Left ventricle myocardium inferior (tissue), 1 donor: ENCODE results near the gene OLFML2A. TPM values are rescaled to one million over a fixed set of nuclear protein-coding genes. Genes with fewer than 3 reads are reported as not detected.

ENCODE experiments used
- DNase-seq: peaks from one replicate; pipeline ENCODE4 v3.0.0-alpha.2; 2020
- H3K27ac ChIP-seq: fragments of 200-600 bp; replicated peaks from 2 replicates; pipeline ENCODE4 v1.8.0; 2021
- H3K27me3 ChIP-seq: fragments of 200-600 bp; 2 replicates; pipeline ENCODE4 v1.8.0; 2021; ENCODE audit warnings: low read depth
- H3K36me3 ChIP-seq: fragments of 200-600 bp; 2 replicates; pipeline ENCODE4 v1.8.0; 2021
- H3K4me1 ChIP-seq: fragments of 200-600 bp; 2 replicates; pipeline ENCODE4 v1.8.0; 2021
- H3K4me3 ChIP-seq: fragments of 200-600 bp; 2 replicates; pipeline ENCODE4 v1.8.0; 2021; ENCODE audit warnings: mild to moderate bottlenecking, moderate library complexity
- H3K9me3 ChIP-seq: fragments of 200-600 bp; replicated peaks from 2 replicates; pipeline ENCODE4 v1.8.0; 2021
- CTCF ChIP-seq: fragments of 200-600 bp; IDR thresholded peaks from 2 replicates; pipeline ENCODE4 v1.8.0; 2021; ENCODE audit warnings: antibody characterized with exemption, mild to moderate bottlenecking, borderline replicate concordance
- intact Hi-C: fragments of 100-400 bp; cut with micrococcal nuclease; formaldehyde crosslinking; loops from one replicate; pipeline ENCODE4 v1.11.0; 2022
- total RNA-seq: library from RNA; stranded (reverse); fragmentation: NEBNext Ultra II Directional; extraction: Animal tissue kit (Norgen Biotek cat#: 25700); gene quantifications from one replicate; pipeline ENCODE4 v1.2.1, GENCODE V29; 2021
- donor health status: DM: no; HTN: yes; CAD: no; lungs with severe emphysema.

The OLFML2A gene
- total RNA-seq, 1 donor from 2014 or later, result 41.1 TPM

- peaks cover 20% of the 10 kb centered on the region for H3K36me3 ChIP-seq
- TF ChIP-seq CTCF, result no peak
- no peak for DNase-seq
- H3K4me3 ChIP-seq, result no peak overlapping the region
- no peak overlapping the region for H3K27ac ChIP-seq
- no peaks in the 10 kb centered on the region for H3K9me3 ChIP-seq
- H3K27me3 ChIP-seq, result no peaks in the 10 kb centered on the region
- intact Hi-C loops, result no loop called here
- H3K4me1 ChIP-seq, result peaks cover 31% of the 10 kb centered on the region
Measured at GRCh38 chr9:124786881-124787573, 10.1 kb downstream of the OLFML2A start.

- Histone ChIP-seq H3K9me3 (no peaks in the 10 kb centered on the region), H3K27me3 (no peaks in the 10 kb centered on the region), H3K27ac (no peak overlapping the region), H3K4me1 (peaks cover 29% of the 10 kb centered on the region), H3K36me3 (peaks cover 20% of the 10 kb centered on the region), H3K4me3 (no peak overlapping the region)
- DNase-seq, result no peak
- TF ChIP-seq CTCF, result no peak
- intact Hi-C loops, result no loop called here
Measured at GRCh38 chr9:124788542-124789217, 11.7 kb downstream of the OLFML2A start.

- H3K27ac ChIP-seq, result no peak overlapping the region
- no peaks in the 10 kb centered on the region for H3K9me3 ChIP-seq
- H3K4me1 ChIP-seq, result peaks cover 29% of the 10 kb centered on the region
- no peak overlapping the region for H3K4me3 ChIP-seq
- H3K27me3 ChIP-seq, result no peaks in the 10 kb centered on the region
- intact Hi-C loops, result no loop called here
- no peak for TF ChIP-seq CTCF
- peaks cover 20% of the 10 kb centered on the region for H3K36me3 ChIP-seq
- no peak for DNase-seq
Measured at GRCh38 chr9:124789531-124789930, 12.6 kb downstream of the OLFML2A start.

- Histone ChIP-seq H3K36me3 (peaks cover 20% of the 10 kb centered on the region), H3K4me3 (no peak overlapping the region), H3K27ac (no peak overlapping the region), H3K4me1 (peaks cover 30% of the 10 kb centered on the region), H3K9me3 (no peaks in the 10 kb centered on the region), H3K27me3 (no peaks in the 10 kb centered on the region)
- no peak for TF ChIP-seq CTCF
- intact Hi-C loops, result no loop called here
- no peak for DNase-seq
Measured at GRCh38 chr9:124790301-124790700, 13.4 kb downstream of the OLFML2A start.

GRCh38 chr9:124790801-124791505 lies 14.0 kb downstream of the OLFML2A start:
- H3K27me3 ChIP-seq, result no peaks in the 10 kb centered on the region
- no peak for TF ChIP-seq CTCF
- H3K4me3 ChIP-seq, result no peak overlapping the region
- H3K9me3 ChIP-seq, result no peaks in the 10 kb centered on the region
- no peak overlapping the region for H3K27ac ChIP-seq
- peaks cover 20% of the 10 kb centered on the region for H3K36me3 ChIP-seq
- H3K4me1 ChIP-seq, result peaks cover 37% of the 10 kb centered on the region
- intact Hi-C loops, result no loop called here
- DNase-seq, result no peak
